GM12891 (cell line): ENCODE data around the gene GRB2.

Experiments used
- PAX5 ChIP-seq: IDR thresholded peaks from 2 replicates; pipeline ENCODE4 v1.6.1; 2011; ENCODE audit warnings: low read length, moderate library complexity, mild to moderate bottlenecking; ENCODE audit not compliant: insufficient read depth, severe bottlenecking
- POLR2A ChIP-seq: IDR thresholded peaks from 2 replicates; pipeline ENCODE4 v1.6.1; 2011; ENCODE audit warnings: low read depth, low read length, control low read depth
- POLR2AphosphoS5 ChIP-seq: IDR thresholded peaks from 2 replicates; pipeline ENCODE4 v1.6.1; 2011; ENCODE audit warnings: low read depth, low read length, control low read depth
- POU2F2 ChIP-seq: IDR thresholded peaks from 2 replicates; pipeline ENCODE4 v1.6.1; 2011; ENCODE audit warnings: low read depth, mild to moderate bottlenecking, control low read depth, low read length, moderate library complexity
- SPI1 ChIP-seq: IDR thresholded peaks from 2 replicates; pipeline ENCODE4 v1.6.1; 2011; ENCODE audit warnings: low read depth, low read length, control low read depth
- TAF1 ChIP-seq: IDR thresholded peaks from 2 replicates; pipeline ENCODE4 v1.6.1; 2011; ENCODE audit warnings: low read depth, low read length, control low read depth

GRCh38 chr17:75301049-75301448, 104.4 kb downstream of the GRB2 start:
- TF ChIP-seq POLR2A (no peak), TAF1 (no peak), POLR2AphosphoS5 (no peak), SPI1 (no peak), PAX5 (no peak), POU2F2 (no peak)
